Type B pancreatic cell (in vitro differentiated cells): ENCODE data around the gene ADRA2B. TPM values are rescaled to one million over a fixed set of nuclear protein-coding genes. Genes with fewer than 3 reads are reported as not detected.

ENCODE experiments used
- DNase-seq: peaks from one replicate; pipeline ENCODE4 v3.0.0; 2021; ENCODE audit warnings: mixed read lengths; ENCODE audit not compliant: unreplicated experiment; ENCODE audit errors: extremely low spot score
- H3K27ac Mint-ChIP-seq: 2 replicates; pipeline ENCODE4 v1.8.0; 2021; ENCODE audit warnings: mild to moderate bottlenecking, mixed read lengths
- H3K27me3 Mint-ChIP-seq: 2 replicates; pipeline ENCODE4 v1.8.0; 2021; ENCODE audit warnings: mixed read lengths
- H3K36me3 Mint-ChIP-seq: 2 replicates; pipeline ENCODE4 v1.8.0; 2021; ENCODE audit warnings: mixed read lengths
- H3K4me1 Mint-ChIP-seq: one replicate; pipeline ENCODE4 v1.8.0; 2021; ENCODE audit warnings: mixed read lengths; ENCODE audit not compliant: unreplicated experiment
- H3K4me3 Mint-ChIP-seq: 2 replicates; pipeline ENCODE4 v1.8.0; 2021; ENCODE audit warnings: mild to moderate bottlenecking, mixed read lengths
- H3K9me3 Mint-ChIP-seq: 2 replicates; pipeline ENCODE4 v1.8.0; 2021; ENCODE audit warnings: mixed read lengths
- total RNA-seq: library from RNA; stranded (reverse); gene quantifications from 2 replicates; pipeline ENCODE4 v1.2.1, GENCODE V29; 2021; ENCODE audit warnings: low replicate concordance
- TF ChIP-seq, protein P1 (sequence below): fragments of 200-600 bp; sonication (generic); conservative IDR thresholded peaks from 2 replicates; pipeline ENCODE4 v1.5.0; 2021; ENCODE audit warnings: antibody characterized with exemption, mild to moderate bottlenecking

ADRA2B gene
- total RNA-seq, 1 donor from 2014 or later: 2.4 TPM

DNA sequence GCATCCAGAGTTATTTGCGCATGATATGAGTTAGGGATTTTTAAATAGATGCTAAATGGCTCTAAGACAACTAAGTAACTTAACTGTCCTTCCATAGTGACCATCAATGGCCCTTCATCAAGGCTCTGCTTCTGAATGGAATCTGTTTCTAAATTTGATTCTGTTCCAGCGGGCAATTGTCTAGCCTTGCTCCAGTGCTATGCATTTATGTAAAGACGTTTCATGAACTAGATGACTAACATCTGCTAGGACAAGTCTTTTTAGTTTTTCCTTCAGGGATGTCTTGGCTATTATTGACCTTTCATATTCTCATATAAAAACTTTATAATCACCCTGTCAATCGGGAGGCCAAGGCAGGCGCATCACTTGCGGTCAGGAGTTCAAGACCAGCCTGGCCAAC, 12.1 kb upstream of the ADRA2B start:
- Mint-ChIP-seq H3K9me3 (no peaks in the 10 kb centered on the region), H3K36me3 (no peaks in the 10 kb centered on the region), H3K4me3 (no peak overlapping the region), H3K4me1 (no peaks in the 10 kb centered on the region), H3K27ac (no peak overlapping the region), H3K27me3 (peaks cover 39% of the 10 kb centered on the region)
- no peak for DNase-seq
- TF ChIP-seq, protein P1, sequence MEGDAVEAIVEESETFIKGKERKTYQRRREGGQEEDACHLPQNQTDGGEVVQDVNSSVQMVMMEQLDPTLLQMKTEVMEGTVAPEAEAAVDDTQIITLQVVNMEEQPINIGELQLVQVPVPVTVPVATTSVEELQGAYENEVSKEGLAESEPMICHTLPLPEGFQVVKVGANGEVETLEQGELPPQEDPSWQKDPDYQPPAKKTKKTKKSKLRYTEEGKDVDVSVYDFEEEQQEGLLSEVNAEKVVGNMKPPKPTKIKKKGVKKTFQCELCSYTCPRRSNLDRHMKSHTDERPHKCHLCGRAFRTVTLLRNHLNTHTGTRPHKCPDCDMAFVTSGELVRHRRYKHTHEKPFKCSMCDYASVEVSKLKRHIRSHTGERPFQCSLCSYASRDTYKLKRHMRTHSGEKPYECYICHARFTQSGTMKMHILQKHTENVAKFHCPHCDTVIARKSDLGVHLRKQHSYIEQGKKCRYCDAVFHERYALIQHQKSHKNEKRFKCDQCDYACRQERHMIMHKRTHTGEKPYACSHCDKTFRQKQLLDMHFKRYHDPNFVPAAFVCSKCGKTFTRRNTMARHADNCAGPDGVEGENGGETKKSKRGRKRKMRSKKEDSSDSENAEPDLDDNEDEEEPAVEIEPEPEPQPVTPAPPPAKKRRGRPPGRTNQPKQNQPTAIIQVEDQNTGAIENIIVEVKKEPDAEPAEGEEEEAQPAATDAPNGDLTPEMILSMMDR: no peak

DNA sequence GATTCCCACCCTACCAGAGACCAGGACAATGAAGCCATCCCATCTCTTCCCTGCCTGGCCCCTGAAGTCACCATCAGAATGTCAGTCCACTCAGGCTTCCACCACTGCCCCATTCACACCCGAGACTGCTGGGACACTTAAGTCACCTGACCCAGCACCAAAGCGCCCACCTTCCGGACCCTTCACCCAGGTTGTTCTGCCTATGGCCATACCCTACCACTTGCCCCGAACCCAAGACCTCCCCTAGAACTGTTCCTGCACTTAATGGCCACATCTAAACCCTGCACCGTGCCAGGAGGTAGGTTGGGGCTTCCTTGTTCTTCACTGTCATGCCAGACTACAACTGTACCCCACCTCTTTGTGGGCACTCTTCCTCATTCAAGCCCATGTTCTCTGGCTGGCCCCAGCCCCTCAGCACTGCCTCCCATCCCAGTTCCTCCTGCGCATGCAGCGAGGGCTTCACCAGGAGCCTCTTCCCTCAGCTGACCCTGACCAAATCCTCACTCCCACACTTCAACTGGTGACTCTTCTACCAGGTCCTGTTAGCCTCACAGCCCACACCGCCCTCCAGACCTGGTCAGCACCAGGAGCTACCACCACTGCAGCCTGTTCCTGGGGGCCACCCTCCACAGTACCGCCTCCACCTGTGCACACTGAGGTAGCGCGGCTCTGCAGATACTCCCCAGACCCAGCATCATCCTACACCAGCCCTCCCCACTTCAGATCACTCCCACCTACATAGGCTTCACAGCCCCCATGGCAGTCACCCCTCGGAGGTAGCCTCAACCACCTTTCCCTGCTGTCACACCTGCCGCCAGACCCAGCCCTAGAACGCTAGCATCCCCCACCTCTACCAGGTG, 8.3 kb upstream of the ADRA2B start:
- TF ChIP-seq, protein P1: no peak
- Mint-ChIP-seq H3K9me3 (no peaks in the 10 kb centered on the region), H3K4me1 (no peaks in the 10 kb centered on the region), H3K36me3 (no peaks in the 10 kb centered on the region), H3K4me3 (no peak overlapping the region), H3K27ac (no peak overlapping the region), H3K27me3 (peaks cover 44% of the 10 kb centered on the region)
- no peak for DNase-seq

DNA sequence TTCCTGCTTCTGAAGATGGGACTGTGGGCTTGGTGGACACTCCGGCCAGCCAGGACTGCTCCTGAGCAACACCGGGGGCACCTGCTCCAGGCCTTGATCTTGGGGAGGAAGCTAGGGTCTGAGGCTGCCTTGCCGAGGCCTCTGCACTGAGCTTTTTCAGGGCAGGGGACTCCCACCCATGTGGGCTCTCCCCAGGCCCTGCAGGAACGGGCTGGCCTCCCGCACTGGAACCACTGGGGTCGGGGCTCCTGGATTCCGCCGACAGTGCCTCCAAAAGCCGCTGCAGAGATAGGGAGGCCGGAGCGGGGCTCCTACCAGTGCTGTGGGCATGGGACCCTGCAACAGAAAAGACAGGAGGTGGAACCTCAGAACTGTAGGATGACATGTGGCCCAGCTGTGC, 7.6 kb upstream of the ADRA2B start:
- DNase-seq: no peak
- TF ChIP-seq, protein P1: no peak
- Mint-ChIP-seq H3K9me3 (no peaks in the 10 kb centered on the region), H3K4me1 (no peaks in the 10 kb centered on the region), H3K4me3 (no peak overlapping the region), H3K27ac (no peak overlapping the region), H3K36me3 (no peaks in the 10 kb centered on the region), H3K27me3 (peaks cover 50% of the 10 kb centered on the region)

DNA sequence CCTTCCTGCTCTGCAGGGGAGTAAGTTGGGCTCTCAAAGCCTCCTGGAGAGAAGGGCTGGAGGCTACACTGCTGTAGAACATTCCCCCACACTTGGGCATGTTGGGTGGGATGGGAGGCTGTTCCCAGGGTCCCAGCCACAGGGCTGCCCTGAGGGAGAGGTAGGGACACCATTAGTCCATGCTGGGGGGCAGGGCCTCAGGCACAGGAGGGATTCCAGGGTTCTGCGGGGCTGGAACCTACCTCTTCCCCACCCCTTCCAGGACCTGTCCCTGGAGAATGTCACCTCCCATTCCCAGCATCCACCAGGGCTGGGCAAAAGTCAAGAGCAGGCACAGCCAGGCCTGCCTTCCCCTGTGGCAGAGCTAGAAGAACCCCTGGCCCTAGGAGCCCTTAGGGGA, 6.9 kb upstream of the ADRA2B start:
- H3K27me3 Mint-ChIP-seq: peaks cover 53% of the 10 kb centered on the region
- no peaks in the 10 kb centered on the region for H3K4me1 Mint-ChIP-seq
- no peaks in the 10 kb centered on the region for H3K36me3 Mint-ChIP-seq
- TF ChIP-seq, protein P1: no peak
- H3K27ac Mint-ChIP-seq: no peak overlapping the region
- H3K4me3 Mint-ChIP-seq: no peak overlapping the region
- H3K9me3 Mint-ChIP-seq: no peaks in the 10 kb centered on the region
- DNase-seq: no peak

DNA sequence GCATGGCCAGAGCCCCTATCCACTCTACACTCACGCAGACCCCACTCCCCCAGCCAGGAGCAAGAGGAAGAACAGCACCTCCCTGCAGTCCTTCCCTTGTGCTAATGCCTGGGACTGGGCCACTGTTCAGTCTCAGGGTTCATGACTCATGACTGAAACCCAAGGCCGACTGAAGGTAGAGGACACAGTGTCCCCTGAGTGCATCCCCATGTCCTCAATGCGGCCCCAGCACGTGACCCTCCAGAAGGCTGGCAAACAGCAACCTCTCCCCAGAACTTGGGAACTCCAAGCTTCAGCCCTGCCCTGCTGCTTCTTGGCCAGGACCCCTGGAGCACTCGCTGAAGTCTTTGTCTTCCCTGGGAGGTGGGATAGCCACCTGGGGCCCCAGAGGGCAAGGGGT, 6.0 kb upstream of the ADRA2B start:
- no peak overlapping the region for H3K4me3 Mint-ChIP-seq
- no peak overlapping the region for H3K27ac Mint-ChIP-seq
- H3K9me3 Mint-ChIP-seq: no peaks in the 10 kb centered on the region
- H3K4me1 Mint-ChIP-seq: peaks cover 4% of the 10 kb centered on the region
- H3K36me3 Mint-ChIP-seq: no peaks in the 10 kb centered on the region
- no peak for DNase-seq
- TF ChIP-seq, protein P1: no peak
- H3K27me3 Mint-ChIP-seq: peaks cover 60% of the 10 kb centered on the region
